Uterus (tissue), 4 donors: Measurements from ENCODE around the gene GALNTL6. TPM values are rescaled to one million over a fixed set of nuclear protein-coding genes. Genes with fewer than 3 reads are reported as not detected.
A peak's percentile ranks its signal among the peaks of the same experiment; 100 is the strongest.

Experiments
- DNase-seq, 2 donors: peaks; one replicate each; pipeline ENCODE4 v3.0.0-alpha.2; 2019 to 2020
- H3K27ac ChIP-seq, 2 donors: fragments of 200-600 bp; sonication (generic); 1 replicate in 1 of 2; 2 replicates in 1 of 2; pipeline ENCODE4 v1.5.1; 2016 to 2018
- H3K27me3 ChIP-seq, 2 donors: fragments of 200-600 bp; sonication (generic); one replicate each; pipeline ENCODE4 v1.5.1; 2018 to 2019; ENCODE audit warnings: control low read depth in 1 of 2
- H3K36me3 ChIP-seq, 2 donors: fragments of 200-600 bp; sonication (generic); one replicate each; pipeline ENCODE4 v1.5.1; 2019; ENCODE audit warnings: control low read depth in 1 of 2
- H3K4me1 ChIP-seq, 2 donors: fragments of 200-600 bp; sonication (generic); one replicate each; pipeline ENCODE4 v1.5.1; 2018 to 2019; ENCODE audit warnings: control low read depth in 1 of 2
- H3K4me3 ChIP-seq, 2 donors: fragments of 200-600 bp; sonication (generic); 1 replicate in 1 of 2; 2 replicates in 1 of 2; pipeline ENCODE4 v1.5.1; 2018 to 2019; ENCODE audit warnings: mild to moderate bottlenecking in 1 of 2
- H3K9me3 ChIP-seq, 2 donors: fragments of 200-600 bp; sonication (generic); one replicate each; pipeline ENCODE4 v1.5.1; 2019; ENCODE audit warnings: control low read depth in 1 of 2
- CTCF ChIP-seq, 4 experiments: fragments of 200-600 bp in 2 of 4; fragments of 450-650 bp in 2 of 4; sonication (generic) in 2 of 4; IDR thresholded peaks; one replicate each; pipeline ENCODE4 v1.5.1; 2016 to 2019; ENCODE audit warnings: antibody characterized with exemption in 4 of 4, mild to moderate bottlenecking in 2 of 4, moderate library complexity in 1 of 4
- POLR2A ChIP-seq, 2 donors: fragments of 450-650 bp; IDR thresholded peaks; one replicate each; pipeline ENCODE4 v1.6.1; 2016; ENCODE audit warnings: antibody characterized with exemption in 2 of 2, mild to moderate bottlenecking in 1 of 2, moderate library complexity in 1 of 2
- intact Hi-C: fragments of 100-400 bp; cut with DNase I; formaldehyde crosslinking; loops from one replicate; pipeline ENCODE4 v1.15.1; 2023; ENCODE audit warnings: low total_unique reads
- total RNA-seq, 4 donors: library from RNA; depleted of rRNA in 3 of 4; stranded (reverse); fragments of >200 nt in 3 of 4; gene quantifications; one replicate each; pipeline versions ENCODE4 v1.1.0 to v1.2.4, GENCODE V29; 2014 to 2023
- donor health status: DM: yes; HTN: yes; CAD: no.

Gene GALNTL6
- total RNA-seq, 4 donors from 2014 or later, result 2.6 TPM; not detected in 3

- Histone ChIP-seq H3K27me3 (no peaks in the 10 kb centered on the region), H3K9me3 (no peaks in the 10 kb centered on the region), H3K4me3 (no peak overlapping the region), H3K27ac (no peak overlapping the region), H3K4me1 (no peaks in the 10 kb centered on the region), H3K36me3 (no peaks in the 10 kb centered on the region)
- no peak for DNase-seq
- intact Hi-C loops, result no loop called here
- TF ChIP-seq POLR2A (IDR thresholded peaks at IDR 0.05), result no peak
- no peak for TF ChIP-seq CTCF (IDR thresholded peaks at IDR 0.05)
Observed at GRCh38 chr4:173001571-173001970, 1188.4 kb downstream of the GALNTL6 start.

DNA sequence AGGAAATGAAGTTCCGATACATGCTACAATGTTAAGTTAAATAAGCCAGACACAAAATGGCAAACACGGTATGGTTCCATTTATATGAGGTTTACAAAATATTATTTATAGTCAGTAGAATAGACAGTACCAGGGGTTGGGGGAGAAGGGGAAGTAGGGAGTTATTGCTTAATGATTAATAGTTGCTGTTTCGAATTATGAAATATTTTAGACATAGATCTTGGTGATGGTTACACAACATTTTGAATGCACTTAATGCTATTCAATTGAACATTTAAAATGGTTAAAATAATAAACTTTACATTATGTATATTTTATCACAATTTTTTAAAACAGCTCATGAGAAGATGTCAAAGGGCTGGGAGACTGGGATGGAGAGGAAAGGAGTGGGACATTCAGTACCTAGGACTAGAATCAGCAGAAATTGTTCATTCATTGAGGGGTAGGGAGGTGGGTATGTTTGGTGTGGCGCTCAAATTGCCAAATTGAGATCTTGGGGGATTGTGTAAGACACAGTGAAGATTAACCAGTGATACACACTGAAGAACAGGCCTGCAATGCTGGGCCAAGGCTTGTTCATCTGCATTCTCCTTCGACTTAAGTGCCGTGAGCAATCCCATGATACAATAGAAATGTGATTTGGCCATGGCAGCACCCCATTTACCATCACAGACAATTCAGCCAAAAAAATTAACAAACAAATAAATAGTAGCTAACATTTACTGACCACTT lies 1189.8 kb downstream of the GALNTL6 start:
- intact Hi-C loops, result no loop called here
- H3K27ac ChIP-seq, result no peak overlapping the region
- H3K4me1 ChIP-seq, result no peaks in the 10 kb centered on the region
- H3K36me3 ChIP-seq, result no peaks in the 10 kb centered on the region
- TF ChIP-seq POLR2A (IDR thresholded peaks at IDR 0.05), result no peak
- no peak for TF ChIP-seq CTCF (IDR thresholded peaks at IDR 0.05)
- H3K27me3 ChIP-seq, result no peaks in the 10 kb centered on the region
- H3K9me3 ChIP-seq, result no peaks in the 10 kb centered on the region
- DNase-seq, result no peak
- no peak overlapping the region for H3K4me3 ChIP-seq

- Histone ChIP-seq H3K4me3 (no peak overlapping the region), H3K36me3 (no peaks in the 10 kb centered on the region), H3K27ac (peak overlapping the region; percentile 36 to 57), H3K27me3 (no peaks in the 10 kb centered on the region), H3K9me3 (no peaks in the 10 kb centered on the region), H3K4me1 (no peaks in the 10 kb centered on the region)
- intact Hi-C loops, result no loop called here
- peak in 1 of 2 donors; percentile 29 for DNase-seq
- TF ChIP-seq CTCF (IDR thresholded peaks at IDR 0.05) (no peak), POLR2A (IDR thresholded peaks at IDR 0.05) (no peak)
Observed at GRCh38 chr4:173005912-173006633, 1192.9 kb downstream of the GALNTL6 start.

- no peak overlapping the region for H3K27ac ChIP-seq
- TF ChIP-seq CTCF (IDR thresholded peaks at IDR 0.05), result no peak
- no peak for TF ChIP-seq POLR2A (IDR thresholded peaks at IDR 0.05)
- H3K27me3 ChIP-seq, result no peaks in the 10 kb centered on the region
- H3K4me3 ChIP-seq, result no peak overlapping the region
- H3K4me1 ChIP-seq, result no peaks in the 10 kb centered on the region
- DNase-seq, result no peak
- no peaks in the 10 kb centered on the region for H3K9me3 ChIP-seq
- no peaks in the 10 kb centered on the region for H3K36me3 ChIP-seq
- intact Hi-C loops, result no loop called here
Observed at GRCh38 chr4:173008436-173008835, 1195.2 kb downstream of the GALNTL6 start.

DNA sequence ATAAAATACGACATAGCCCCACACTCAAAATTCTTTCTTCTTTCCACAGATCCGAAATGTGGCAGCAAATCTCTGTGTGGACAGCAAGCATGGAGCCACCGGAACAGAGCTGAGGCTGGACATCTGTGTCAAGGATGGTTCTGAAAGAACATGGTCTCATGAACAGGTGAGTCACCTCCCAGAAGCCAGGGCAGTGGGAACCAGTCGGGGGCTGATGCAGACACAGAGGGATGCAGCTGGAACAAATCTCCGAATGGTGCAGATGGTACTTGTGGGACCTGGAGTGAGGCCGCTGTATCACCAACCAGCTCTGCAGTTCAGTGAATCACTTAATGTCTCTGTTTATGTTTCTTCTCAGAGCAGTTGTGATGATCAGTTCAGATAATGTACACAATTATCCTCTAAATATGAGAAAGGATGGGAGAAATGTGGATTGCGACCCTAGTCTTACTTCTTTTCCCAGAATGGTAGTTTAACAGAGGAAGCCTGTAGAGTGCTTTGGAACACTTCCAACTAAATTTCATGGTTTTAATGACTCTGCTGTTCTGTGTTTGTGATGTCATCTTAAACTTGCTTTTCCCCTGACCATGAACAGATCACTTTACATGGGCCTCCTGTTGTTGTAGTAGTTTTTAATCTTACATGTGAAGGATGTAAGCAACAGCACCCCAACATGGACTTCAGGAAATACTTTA lies 1196.1 kb downstream of the GALNTL6 start:
- no peak for TF ChIP-seq CTCF (IDR thresholded peaks at IDR 0.05)
- no peak for TF ChIP-seq POLR2A (IDR thresholded peaks at IDR 0.05)
- DNase-seq, result no peak
- H3K27me3 ChIP-seq, result no peaks in the 10 kb centered on the region
- H3K36me3 ChIP-seq, result no peaks in the 10 kb centered on the region
- peaks cover 0 to 5% of the 10 kb centered on the region in 2 donors for H3K4me1 ChIP-seq
- H3K9me3 ChIP-seq, result no peaks in the 10 kb centered on the region
- no peak overlapping the region for H3K27ac ChIP-seq
- no peak overlapping the region for H3K4me3 ChIP-seq
- intact Hi-C loops, result no loop called here
